Left ventricle myocardium inferior (tissue), 1 donor: ENCODE measurements around the gene MDC1. TPM values are rescaled to one million over a fixed set of nuclear protein-coding genes. Genes with fewer than 3 reads are reported as not detected.

Experiments used
- DNase-seq: peaks from one replicate; pipeline ENCODE4 v3.0.0-alpha.2; 2020
- H3K27ac ChIP-seq: fragments of 200-600 bp; replicated peaks from 2 replicates; pipeline ENCODE4 v1.8.0; 2021
- H3K27me3 ChIP-seq: fragments of 200-600 bp; 2 replicates; pipeline ENCODE4 v1.8.0; 2021; ENCODE audit warnings: low read depth
- H3K36me3 ChIP-seq: fragments of 200-600 bp; 2 replicates; pipeline ENCODE4 v1.8.0; 2021
- H3K4me1 ChIP-seq: fragments of 200-600 bp; 2 replicates; pipeline ENCODE4 v1.8.0; 2021
- H3K4me3 ChIP-seq: fragments of 200-600 bp; 2 replicates; pipeline ENCODE4 v1.8.0; 2021; ENCODE audit warnings: mild to moderate bottlenecking, moderate library complexity
- H3K9me3 ChIP-seq: fragments of 200-600 bp; replicated peaks from 2 replicates; pipeline ENCODE4 v1.8.0; 2021
- intact Hi-C: fragments of 100-400 bp; cut with micrococcal nuclease; formaldehyde crosslinking; loops from one replicate; pipeline ENCODE4 v1.11.0; 2022
- total RNA-seq: library from RNA; stranded (reverse); fragmentation: NEBNext Ultra II Directional; extraction: Animal tissue kit (Norgen Biotek cat#: 25700); gene quantifications from one replicate; pipeline ENCODE4 v1.2.1, GENCODE V29; 2021
- TF ChIP-seq, protein P1 (sequence below): fragments of 200-600 bp; IDR thresholded peaks from 2 replicates; pipeline ENCODE4 v1.8.0; 2021; ENCODE audit warnings: antibody characterized with exemption, mild to moderate bottlenecking, borderline replicate concordance
- donor health status: DM: no; HTN: yes; CAD: no; lungs with severe emphysema.

The MDC1 gene
- total RNA-seq, 1 donor from 2014 or later = 14.1 TPM

DNA sequence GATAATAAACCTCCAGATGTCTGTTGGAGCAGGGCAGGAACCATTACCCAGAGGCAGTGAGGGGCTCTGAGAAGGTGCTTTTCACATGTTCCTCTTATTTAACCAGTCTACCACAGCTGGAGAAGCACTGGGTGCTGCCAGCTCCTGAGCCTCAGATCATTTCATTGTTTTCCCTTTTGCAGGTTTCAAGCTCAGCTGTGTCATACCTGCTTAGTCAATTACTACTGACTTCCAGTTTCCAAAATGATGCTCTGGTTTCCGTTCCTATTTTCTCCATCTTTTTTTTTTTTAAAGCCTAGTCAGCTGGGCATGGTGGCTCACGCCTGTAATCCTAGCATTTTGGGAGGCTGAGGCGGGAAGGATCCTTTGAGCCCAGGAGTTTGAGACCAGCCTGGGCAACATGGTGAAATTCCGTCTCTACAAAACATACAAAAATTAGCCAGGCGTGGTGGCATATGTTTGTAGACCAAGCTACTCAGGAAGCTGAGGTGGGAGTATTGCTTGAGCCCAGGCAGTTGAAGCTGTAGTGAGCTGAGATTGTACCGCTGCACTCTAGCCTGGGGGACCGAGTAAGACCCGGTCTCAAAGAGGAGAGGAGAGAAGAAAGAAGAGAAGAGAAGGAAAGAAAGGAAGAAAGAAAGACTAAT lies 18.7 kb upstream of the MDC1 start:
- peaks cover 62% of the 10 kb centered on the region for H3K4me1 ChIP-seq

GRCh38 chr6:30732237-30732943 lies 15.3 kb upstream of the MDC1 start:
- Histone ChIP-seq H3K9me3 (no peaks in the 10 kb centered on the region), H3K27me3 (no peaks in the 10 kb centered on the region), H3K4me1 (peaks cover 35% of the 10 kb centered on the region), H3K4me3 (no peak overlapping the region), H3K36me3 (peaks cover 98% of the 10 kb centered on the region), H3K27ac (no peak overlapping the region)
- TF ChIP-seq, protein P1, sequence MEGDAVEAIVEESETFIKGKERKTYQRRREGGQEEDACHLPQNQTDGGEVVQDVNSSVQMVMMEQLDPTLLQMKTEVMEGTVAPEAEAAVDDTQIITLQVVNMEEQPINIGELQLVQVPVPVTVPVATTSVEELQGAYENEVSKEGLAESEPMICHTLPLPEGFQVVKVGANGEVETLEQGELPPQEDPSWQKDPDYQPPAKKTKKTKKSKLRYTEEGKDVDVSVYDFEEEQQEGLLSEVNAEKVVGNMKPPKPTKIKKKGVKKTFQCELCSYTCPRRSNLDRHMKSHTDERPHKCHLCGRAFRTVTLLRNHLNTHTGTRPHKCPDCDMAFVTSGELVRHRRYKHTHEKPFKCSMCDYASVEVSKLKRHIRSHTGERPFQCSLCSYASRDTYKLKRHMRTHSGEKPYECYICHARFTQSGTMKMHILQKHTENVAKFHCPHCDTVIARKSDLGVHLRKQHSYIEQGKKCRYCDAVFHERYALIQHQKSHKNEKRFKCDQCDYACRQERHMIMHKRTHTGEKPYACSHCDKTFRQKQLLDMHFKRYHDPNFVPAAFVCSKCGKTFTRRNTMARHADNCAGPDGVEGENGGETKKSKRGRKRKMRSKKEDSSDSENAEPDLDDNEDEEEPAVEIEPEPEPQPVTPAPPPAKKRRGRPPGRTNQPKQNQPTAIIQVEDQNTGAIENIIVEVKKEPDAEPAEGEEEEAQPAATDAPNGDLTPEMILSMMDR = no peak
- DNase-seq = no peak
- intact Hi-C loops = no loop called here

More for the DNA sequence above, 18.7 kb upstream of the MDC1 start:
- no peak for DNase-seq
- Histone ChIP-seq H3K9me3 (no peaks in the 10 kb centered on the region), H3K27me3 (no peaks in the 10 kb centered on the region), H3K27ac (no peak overlapping the region), H3K36me3 (peaks cover 97% of the 10 kb centered on the region), H3K4me3 (no peak overlapping the region)
- intact Hi-C loops = no loop called here
- TF ChIP-seq, protein P1 = no peak

DNA sequence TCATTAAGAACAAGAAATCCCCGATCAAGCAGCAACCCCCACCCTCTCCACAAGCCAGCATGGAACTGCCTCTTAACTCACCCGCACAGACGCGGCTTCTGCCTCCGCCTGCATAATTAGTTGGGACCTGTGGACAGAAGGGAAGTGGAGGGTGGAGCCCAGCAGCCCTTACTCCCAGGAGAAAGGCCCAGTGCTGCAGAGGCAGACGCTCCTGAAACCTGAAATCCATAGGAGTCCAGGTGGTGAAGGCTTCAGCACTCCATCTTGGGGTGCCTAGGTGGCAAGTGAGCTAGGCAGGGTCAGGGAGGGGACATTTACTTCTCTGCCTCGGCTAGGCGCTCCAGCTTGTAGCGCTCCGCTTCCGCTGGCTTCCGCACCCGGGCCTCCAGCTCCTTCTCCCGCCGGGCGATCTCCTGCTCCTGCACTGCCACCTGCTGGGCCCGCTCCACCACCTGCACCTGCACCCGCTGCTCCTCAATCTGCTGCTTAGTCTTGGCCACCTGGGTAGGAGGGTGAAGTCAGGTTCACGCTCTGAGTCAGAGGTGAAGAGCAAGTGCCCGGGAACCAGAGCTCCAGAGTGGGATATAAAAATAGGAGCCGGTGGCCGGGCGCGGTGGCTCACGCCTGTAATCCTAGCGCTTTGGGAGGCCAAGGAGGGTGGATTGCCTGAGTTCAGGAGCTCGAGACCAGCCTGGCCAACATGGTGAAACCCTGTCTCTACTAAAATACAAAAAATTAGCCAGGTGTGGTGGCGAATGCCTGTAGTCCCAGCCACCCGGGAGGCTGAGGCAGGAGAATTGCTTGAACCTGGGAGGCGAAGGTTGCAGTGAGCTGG lies 13.7 kb upstream of the MDC1 start:
- TF ChIP-seq, protein P1 = peak; percentile 76
- intact Hi-C loops = no loop called here
- peak; percentile 74 for DNase-seq
- no peaks in the 10 kb centered on the region for H3K27me3 ChIP-seq
- no peaks in the 10 kb centered on the region for H3K9me3 ChIP-seq
- H3K27ac ChIP-seq = peak overlapping the region; percentile 58
- peaks cover 32% of the 10 kb centered on the region for H3K4me1 ChIP-seq
- H3K4me3 ChIP-seq = peak overlapping the region; percentile 27
- H3K36me3 ChIP-seq = peaks cover 96% of the 10 kb centered on the region

- peaks cover 96% of the 10 kb centered on the region for H3K36me3 ChIP-seq
Observed at GRCh38 chr6:30727920-30728553, 11.0 kb upstream of the MDC1 start.

More at GRCh38 chr6:30727920-30728553, 11.0 kb upstream of the MDC1 start:
- Histone ChIP-seq H3K4me1 (peaks cover 55% of the 10 kb centered on the region), H3K27me3 (no peaks in the 10 kb centered on the region), H3K27ac (peak overlapping the region; percentile 15), H3K4me3 (no peak overlapping the region), H3K9me3 (no peaks in the 10 kb centered on the region)
- TF ChIP-seq, protein P1 = no peak
- intact Hi-C loops = no loop called here
- no peak for DNase-seq
